Central memory CD4-positive, alpha-beta T cell (primary cell): ENCODE measurements around the gene PSD.

Experiments
- DNase-seq: peaks from one replicate; pipeline ENCODE4 v3.0.0; 2022

PSD gene

DNA sequence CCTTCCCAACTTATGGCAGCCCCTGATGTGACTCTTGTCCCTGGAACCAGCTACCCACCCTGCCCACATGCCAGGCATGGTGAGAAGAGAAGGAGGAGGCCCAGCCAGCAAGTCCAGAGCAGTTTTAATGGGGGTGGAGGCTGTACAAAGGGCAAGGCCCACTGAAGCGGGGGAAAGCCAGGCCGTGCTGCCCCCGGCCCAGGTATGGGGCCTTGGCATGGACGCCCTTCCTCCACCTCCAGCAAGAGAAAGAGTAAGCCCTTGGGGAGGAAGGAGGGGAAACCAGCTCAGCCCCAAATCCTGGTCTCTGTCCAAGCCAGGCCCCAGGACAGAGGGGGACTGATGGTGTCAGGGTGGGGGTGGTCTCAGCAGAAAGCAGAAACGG, 16.1 kb downstream of the PSD start:
- no peak for DNase-seq

DNA sequence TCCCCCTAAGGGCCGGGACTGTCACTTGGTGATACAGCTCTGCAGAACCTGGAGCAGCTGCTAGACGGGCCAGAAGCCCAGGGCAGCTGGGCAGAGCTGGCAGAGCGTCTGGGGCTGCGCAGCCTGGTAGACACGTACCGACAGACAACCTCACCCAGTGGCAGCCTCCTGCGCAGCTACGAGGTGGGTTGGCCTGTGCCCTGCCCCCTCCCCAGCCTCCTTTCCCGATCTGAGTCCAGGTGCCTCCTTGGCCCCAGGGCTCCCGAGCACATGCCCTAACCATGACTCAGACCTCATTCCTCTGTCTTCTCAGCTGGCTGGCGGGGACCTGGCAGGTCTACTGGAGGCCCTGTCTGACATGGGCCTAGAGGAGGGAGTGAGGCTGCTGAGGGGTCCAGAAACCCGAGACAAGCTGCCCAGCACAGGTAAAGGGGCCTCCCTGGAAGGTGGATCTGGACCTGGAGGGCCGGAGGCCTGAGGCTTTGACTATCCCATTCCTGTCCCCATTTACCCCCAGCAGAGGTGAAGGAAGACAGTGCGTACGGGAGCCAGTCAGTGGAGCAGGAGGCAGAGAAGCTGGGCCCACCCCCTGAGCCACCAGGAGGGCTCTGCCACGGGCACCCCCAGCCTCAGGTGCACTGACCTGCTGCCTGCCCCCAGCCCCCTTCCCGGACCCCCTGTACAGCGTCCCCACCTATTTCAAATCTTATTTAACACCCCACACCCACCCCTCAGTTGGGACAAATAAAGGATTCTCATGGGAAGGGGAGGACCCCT, 16.7 kb downstream of the PSD start:
- DNase-seq = no peak

DNA sequence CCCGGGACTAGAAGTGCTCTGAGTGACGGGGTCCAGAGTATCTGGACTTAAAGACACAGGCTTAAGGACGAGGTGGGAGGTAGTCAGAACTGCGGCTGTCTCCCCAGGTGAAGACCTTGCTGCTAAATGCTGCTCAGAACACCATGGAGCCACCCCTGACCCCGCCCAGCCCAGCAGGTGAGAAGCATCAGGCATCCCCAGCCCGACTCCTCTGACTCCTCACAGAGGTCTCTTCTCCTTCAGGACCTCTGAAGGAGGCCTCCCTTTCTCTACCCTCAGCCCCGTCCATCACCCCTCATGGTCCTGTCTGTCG, 17.3 kb downstream of the PSD start:
- no peak for DNase-seq

DNA sequence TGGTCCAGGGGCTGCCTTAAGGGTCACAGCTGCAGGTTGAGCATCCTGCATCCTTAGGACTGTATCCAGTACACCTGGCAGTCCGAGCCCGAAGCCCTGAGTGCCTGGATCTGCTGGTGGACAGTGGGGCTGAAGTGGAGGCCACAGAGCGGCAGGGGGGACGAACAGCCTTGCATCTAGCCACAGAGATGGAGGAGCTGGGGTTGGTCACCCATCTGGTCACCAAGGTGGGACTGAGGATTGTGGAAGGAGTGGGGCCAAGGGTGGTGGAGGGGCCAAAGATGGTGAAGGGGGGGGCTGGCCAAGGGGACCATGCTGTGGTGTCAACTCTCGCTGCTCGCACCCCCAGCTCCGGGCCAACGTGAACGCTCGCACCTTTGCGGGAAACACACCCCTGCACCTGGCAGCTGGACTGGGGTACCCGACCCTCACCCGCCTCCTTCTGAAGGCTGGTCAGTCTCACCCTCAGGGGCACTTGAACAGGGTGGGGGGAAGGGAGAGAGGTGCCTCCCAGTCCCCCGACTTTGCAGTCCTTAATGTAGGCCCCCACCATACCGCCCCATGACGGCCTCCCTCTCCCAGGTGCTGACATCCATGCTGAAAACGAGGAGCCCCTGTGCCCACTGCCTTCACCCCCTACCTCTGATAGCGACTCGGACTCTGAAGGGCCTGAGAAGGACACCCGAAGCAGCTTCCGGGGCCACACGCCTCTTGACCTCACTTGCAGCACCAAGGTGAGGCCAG, 17.8 kb downstream of the PSD start:
- no peak for DNase-seq

DNA sequence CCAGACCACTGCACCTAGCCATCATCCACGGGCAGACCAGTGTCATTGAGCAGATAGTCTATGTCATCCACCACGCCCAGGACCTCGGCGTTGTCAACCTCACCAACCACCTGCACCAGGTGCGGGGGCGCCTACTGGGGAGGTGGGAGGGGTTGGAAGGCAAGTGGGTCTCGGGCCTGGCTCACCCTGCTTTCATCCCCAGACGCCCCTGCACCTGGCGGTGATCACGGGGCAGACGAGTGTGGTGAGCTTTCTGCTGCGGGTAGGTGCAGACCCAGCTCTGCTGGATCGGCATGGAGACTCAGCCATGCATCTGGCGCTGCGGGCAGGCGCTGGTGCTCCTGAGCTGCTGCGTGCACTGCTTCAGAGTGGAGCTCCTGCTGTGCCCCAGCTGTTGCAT, 18.5 kb downstream of the PSD start:
- DNase-seq = no peak

DNA sequence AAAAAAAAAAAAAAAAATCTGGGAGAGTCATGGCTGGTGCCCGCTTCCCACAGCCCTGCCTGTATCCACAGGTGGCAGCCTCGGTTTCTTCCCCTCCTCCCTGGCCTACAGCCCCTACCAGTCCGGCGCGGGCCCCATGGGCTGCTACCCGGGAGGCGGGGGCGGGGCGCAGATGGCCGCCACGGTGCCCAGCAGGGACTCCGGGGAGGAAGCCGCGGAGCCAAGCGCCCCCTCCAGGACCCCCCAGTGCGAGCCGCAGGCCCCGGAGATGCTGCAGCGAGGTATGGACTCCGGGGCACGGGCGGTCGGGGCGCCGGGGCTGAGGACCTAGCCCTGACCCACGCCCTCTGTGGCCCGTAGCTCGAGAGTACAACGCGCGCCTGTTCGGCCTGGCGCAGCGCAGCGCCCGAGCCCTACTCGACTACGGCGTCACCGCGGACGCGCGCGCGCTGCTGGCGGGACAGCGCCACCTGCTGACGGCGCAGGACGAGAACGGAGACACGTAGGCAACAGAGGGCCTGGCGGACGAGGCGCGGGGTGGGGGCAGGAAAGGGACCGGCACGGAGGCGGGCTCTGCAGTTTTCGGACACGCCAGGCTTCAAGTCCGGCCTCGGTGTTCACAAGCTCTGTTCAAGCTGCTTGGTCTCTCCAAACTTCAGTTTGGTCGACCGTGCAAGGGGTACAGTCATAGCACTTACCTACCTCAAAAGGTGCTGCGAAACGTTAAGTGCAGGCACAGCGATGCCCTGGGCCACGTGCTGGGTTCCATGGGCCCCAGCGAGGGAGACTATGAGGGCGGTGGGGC, 19.2 kb downstream of the PSD start:
- DNase-seq = peak; percentile 86

DNA sequence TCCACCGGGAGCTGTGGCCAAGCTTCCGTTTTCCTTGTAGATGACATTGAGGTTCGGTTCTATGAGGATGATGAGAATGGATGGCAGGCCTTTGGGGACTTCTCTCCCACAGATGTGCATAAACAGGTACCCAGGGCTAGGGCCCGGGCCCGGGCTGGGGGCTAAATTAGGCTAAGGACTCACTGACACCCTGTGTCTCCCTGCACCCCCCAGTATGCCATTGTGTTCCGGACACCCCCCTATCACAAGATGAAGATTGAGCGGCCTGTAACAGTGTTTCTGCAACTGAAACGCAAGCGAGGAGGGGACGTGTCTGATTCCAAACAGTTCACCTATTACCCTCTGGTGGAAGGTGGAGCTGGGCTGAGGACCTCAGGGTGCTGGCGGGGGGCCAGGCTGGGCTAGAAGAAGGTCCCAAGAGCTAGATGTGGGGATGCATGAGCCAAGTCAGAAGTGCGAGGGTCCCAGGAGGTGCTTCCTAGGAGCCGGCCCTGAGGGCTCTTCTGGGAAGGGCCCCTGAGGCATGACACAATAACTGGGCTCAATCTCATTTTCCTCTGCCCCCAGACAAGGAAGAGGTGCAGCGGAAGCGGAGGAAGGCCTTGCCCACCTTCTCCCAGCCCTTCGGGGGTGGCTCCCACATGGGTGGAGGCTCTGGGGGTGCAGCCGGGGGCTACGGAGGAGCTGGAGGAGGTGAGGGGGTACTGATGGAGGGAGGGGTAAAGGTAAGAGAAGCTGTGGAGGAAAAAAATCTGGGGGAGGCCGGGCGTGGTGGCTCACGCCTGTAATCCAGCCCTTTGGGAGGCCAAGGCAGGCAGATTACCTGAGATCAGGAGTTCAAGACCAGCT, 20.2 kb downstream of the PSD start:
- DNase-seq = no peak

DNA sequence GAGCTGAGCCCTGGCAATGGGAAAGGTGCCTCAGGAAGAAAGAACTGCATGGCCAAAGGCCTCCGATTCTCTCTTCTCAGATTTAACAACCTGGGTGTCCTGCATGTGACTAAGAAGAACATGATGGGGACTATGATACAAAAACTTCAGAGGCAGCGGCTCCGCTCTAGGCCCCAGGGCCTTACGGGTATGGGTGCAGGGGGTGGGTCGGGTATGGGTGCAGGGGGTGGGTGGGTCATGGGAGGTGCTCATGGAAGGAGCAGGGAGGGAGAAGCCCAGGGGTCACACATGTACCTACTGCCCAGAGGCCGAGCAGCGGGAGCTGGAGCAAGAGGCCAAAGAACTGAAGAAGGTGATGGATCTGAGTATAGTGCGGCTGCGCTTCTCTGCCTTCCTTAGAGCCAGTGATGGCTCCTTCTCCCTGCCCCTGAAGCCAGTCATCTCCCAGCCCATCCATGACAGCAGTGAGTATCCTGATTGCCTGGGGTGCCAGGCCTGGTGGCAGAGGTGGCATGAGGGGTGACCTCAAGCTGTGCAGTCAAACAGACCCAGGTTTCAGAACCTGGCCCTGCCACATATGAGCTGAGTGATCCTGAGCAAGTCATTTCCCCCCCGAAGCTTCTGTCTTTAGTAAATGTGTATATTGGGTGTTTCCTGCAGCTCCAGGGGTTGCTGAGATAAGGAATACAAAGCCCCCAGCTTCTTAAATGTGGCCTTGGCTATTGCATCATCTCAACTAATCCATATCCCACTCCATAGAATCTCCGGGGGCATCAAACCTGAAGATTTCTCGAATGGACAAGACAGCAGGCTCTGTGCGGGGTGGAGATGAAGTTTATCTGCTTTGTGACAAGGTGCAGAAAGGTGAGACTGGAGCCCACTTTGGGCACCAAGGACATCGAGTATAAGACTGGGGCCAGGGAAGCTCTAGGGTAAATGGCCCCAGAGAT, 21.1 kb downstream of the PSD start:
- DNase-seq = no peak

DNA sequence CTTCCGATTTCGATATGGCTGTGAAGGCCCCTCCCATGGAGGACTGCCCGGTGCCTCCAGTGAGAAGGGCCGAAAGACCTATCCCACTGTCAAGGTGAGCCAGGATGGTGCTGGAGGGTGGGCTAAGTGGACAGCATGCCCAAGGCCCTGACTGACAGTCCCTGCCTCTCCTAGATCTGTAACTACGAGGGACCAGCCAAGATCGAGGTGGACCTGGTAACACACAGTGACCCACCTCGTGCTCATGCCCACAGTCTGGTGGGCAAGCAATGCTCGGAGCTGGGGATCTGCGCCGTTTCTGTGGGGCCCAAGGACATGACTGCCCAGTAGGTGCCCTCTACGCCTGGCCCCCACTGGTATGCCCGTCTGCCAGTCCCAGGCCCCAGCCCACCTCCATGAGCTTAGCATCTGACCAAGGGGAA, 21.8 kb downstream of the PSD start:
- DNase-seq = no peak

DNA sequence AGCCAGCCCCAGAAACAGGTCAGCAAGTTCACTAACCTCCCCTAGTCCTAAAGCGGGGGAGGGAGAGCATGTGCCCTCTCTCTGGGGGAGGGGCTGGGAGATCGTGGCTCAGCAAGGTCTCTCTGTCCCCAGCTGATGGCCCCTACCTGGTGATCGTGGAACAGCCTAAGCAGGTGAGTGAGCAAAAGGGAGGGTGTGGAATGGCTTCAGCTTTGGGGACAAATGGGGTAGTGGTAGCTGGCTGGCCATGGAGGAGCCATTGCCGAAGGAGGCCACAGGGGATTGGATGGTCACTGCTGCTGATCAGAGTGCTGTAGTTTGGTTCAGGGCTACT, 22.3 kb downstream of the PSD start:
- DNase-seq = no peak

DNA sequence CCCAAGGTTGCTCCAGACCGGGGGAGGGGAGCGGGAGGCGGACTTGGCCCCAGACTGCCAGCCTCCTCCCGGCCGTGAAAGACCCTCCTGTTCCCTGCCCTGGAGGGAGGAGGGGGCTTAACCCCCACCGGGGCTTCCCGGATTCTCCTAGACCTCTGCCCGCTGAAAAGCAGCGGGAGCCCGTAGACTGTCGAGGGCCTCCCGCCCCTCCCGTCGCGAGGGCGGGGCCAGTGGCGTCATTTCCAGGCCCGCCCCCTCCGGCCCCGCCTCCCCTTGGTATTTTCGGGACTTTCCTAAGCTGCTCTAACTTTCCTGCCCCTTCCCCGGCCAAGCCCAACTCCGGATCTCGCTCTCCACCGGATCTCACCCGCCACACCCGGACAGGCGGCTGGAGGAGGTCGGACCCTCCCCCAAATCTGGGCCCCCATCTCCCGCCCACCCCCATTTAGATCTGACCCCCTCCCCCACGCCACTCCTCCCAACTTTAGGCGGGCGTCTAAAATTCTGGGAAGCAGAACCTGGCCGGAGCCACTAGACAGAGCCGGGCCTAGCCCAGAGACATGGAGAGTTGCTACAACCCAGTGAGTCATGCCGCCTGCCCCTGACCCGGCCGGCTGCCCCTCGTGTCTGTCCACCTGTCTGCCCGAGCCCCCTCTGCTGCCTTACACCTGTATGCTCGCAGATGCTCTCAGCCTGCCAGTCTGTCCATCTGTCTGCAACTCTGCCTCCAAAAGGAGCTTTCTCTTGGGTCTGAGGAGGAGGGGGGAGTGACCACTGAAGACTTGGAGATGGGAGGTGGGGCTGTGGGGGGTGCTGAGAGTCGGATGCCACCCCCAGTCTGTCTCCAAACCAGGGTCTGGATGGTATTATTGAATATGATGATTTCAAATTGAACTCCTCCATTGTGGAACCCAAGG, 22.9 kb downstream of the PSD start, which contains the start of gene NFKB2:
Gene NFKB2, plus strand, starts transcription at position 306 of the 917 bp plus-strand sequence. Its CDS starts 255 bp downstream, at position 561.
- DNase-seq = peak; percentile 94

DNA sequence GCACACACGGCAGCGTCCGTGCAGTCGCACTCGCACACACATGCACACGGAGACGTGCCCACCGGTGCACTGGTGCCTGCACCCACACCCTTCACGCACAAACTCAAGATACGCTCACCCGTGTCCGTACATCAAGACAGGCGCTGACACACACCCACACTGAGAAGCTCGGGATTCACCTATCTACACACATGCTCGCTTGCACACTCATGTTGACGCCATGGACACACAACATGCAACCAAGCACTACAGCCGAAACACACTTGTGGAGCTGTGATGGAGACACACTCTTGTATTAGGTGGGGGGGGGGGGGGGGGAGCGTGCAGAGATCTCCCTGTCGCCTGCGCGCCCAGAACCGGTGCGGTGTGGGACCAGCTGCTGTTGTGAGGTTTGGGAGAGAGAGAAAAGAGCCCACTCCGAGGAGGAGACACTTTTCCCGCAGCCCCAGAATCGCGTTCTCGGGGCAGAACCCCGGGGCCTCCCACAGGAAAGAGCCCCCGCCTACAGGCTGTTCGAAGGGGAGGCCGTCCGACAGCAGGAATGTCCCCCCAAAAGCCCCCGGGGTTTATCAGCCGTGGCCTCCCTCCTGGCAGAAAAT, 23.7 kb downstream of the PSD start:
- no peak for DNase-seq

DNA sequence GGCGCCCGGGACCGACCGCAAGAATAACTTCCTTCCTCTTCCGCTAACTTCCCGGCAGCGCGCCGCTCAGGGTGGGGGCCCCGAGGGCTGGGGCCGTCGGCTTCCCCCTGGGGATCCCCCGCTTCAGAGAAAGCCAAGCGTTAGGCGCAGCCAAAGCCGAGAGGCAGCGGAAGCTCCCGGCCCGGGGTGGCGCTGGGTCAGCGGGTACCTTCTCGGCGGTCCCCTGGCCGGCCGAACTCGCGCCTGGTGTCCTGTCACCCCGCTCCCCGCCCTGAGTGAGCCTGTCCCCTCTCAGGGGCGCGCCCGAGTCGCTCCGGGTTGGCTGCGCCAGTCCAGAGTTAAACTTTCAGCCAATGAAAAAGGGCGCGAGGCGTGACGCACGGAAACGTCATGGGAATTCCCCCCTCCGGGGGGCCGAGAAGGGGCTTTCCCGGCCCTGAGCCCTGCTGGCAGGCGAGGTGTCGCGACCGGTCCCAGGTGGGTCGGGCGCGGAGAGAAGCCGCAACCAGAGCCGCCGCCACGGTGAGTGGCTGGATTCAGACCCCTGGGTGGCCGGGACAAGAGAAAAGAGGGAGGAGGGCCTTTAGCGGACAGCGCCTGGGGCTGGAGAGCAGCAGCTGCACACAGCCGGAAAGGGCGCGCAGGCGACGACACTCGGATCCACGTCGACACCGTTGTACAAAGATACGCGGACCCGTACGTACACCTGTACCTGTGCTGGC, 24.3 kb downstream of the PSD start:
- peak; percentile 99 for DNase-seq

DNA sequence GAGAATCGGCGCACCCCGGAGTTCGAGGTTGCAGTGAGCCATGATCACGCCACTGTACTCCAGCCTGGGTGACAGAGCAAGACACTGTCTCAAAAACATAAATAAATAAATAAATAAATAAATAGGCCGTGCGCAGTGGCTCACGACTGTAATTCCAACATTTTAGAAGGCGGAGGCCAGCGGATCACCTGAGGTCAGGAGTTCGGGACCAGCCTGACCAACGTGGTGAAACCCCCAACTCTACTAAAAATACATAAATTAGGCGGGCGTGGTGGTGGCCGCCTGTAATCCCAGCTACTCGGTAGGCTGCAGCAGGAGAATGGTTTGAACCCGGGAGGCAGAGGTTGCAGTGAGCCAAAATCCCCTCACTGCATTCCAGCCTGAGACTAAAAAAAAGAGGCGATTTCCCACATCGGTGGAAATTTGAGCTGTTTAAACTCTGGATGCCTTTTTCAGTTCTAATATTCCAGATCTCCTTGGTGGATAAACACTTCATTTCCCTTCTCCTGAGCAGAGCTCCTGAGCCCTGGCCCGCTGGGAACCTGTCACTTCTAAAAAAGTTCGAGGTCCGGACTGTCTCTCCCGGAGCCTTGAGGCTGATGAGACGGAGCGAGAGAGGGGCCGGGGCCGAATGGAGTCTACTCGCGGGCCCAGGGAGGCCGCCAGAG, 25.0 kb downstream of the PSD start:
- DNase-seq = no peak

DNA sequence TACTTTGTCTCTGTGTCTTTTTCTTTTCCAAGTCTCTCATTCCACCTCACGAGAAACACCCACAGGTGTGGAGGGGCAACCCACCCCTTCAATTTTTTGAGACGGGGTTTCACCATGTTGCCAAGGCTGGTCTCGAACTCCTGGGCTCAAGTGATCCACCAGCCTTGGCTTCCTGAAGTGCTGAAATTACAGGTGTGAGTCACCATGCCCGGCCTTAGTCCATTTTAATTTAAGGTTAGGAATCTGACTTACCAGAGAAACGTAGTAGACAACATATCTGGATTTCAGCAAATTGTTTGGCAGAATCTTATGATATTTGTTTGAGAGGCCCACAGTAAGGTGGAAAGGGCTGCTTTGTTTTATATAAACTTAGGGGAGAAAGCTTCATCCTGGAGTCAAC, 26.3 kb downstream of the PSD start:
- DNase-seq = no peak

DNA sequence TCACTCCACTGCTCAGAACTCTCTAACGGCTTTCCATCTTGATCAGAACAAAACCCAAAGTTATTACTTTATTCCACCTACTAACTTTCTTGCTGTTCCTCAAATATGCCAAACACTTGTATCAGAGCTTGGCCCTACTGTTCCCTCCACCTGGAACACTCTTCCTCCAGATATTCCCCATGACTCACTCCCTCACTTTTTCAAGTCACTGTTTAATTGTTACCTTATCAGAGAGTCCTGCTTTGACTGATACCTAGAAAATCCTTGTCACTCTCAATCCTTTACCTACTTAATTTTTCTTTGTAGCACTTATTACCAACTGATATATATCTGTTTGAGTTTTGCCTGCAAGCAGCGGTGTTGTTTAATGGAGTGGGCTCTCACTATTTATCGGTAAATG, 28.7 kb downstream of the PSD start:
- no peak for DNase-seq

DNA sequence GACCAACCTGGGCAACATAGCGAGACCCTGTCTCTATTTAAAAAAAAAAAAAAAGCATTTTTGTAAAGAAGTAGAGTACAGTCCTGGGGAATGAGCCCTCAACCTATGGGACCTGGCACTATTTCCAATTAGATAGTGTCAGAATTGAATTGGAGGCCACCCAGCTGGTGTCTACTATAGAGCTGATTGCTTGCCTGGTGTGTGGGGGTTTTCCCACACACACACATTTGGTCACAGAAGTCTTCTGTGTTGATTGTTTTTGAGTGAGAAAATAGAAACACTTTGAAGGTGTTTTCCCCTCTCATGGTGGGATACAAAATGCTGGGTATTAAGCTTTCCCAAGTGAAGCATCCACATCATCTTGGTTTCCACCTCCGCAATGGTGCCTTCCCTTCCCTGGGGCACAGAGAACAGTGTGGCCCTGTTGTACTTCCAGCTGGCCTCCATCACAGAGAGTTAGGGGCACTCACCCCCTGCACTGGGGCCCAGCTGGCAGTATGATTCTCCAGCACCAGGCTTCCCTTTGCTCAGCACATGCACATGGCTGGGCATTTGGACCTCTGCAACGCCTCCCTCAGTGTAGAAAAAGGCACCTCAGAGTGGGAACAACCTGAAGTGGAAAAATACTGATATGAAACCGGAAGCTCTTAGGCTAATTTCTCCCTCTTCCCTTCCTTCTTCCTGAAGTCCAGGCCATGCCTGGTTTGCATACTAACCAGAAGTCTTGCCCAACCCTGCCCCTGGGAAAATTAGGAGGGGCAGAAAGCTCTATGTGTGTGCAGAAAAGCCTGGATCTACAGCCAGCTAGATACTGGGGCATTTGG, 33.8 kb downstream of the PSD start:
- no peak for DNase-seq

DNA sequence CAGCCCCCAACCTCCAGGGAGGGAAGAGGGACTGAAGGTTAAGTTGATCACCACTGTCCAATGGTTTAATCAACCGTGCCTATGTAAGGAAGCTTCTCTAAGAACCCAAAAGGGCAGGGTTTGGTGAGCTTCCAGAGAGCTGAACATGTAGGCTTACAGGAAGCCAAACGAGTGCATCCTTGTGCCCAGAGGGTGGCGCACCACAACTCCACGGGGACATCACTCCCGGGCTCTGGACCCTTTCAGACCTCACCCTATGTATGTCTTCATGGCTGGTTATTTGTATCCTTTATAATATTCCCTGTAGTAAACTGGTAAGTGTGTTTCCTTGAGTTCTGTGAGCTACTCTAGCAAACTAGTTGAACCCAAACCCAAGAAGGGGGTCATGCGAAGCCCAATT, 34.5 kb downstream of the PSD start:
- no peak for DNase-seq
